IgD-negative memory B cell (primary cell): Measurements from ENCODE around the gene VAMP4. TPM values are rescaled to one million over a fixed set of nuclear protein-coding genes. Genes with fewer than 3 reads are reported as not detected.

Experiments
- H3K27ac Mint-ChIP-seq, 3 donors: one replicate each; pipeline ENCODE4 v1.8.0; 2020 to 2022; ENCODE audit warnings: mild to moderate bottlenecking in 3 of 3, mixed read lengths in 3 of 3, moderate library complexity in 1 of 3
- H3K27me3 Mint-ChIP-seq: one replicate; pipeline ENCODE4 v1.8.0; 2021; ENCODE audit warnings: mixed read lengths
- H3K36me3 Mint-ChIP-seq: one replicate; pipeline ENCODE4 v1.8.0; 2020; ENCODE audit warnings: mild to moderate bottlenecking, mixed read lengths
- H3K4me1 Mint-ChIP-seq, 3 donors: one replicate each; pipeline ENCODE4 v1.8.0; 2020 to 2022; ENCODE audit warnings: mixed read lengths in 3 of 3, mild to moderate bottlenecking in 1 of 3
- H3K4me3 Mint-ChIP-seq, 4 donors: one replicate each; pipeline ENCODE4 v1.8.0; 2020 to 2022; ENCODE audit warnings: mild to moderate bottlenecking in 4 of 4, mixed read lengths in 4 of 4, moderate library complexity in 3 of 4
- H3K9me3 Mint-ChIP-seq, 3 donors: one replicate each; pipeline ENCODE4 v1.8.0; 2020 to 2021; ENCODE audit warnings: mixed read lengths in 3 of 3, mild to moderate bottlenecking in 1 of 3
- polyA plus RNA-seq: library from polyadenylated mRNA; unstranded; fragments of 300-500 nt; fragmentation: Illumina TruSeq; gene quantifications from one replicate; pipeline ENCODE4 v1.2.3, GENCODE V29; 2021

Gene VAMP4
- polyA plus RNA-seq, 1 donor from 2014 or later: 19.5 TPM

GRCh38 chr1:171654942-171655745 lies 86.7 kb downstream of the VAMP4 start:
- Mint-ChIP-seq H3K9me3 (no peaks in the 10 kb centered on the region), H3K4me1 (peaks cover 0 to 9% (median 4%) of the 10 kb centered on the region in 3 donors), H3K27me3 (peaks cover 31% of the 10 kb centered on the region), H3K27ac (peak overlapping the region in 1 of 3 donors; percentile 84), H3K36me3 (no peaks in the 10 kb centered on the region), H3K4me3 (peak overlapping the region in 1 of 4 donors; percentile 83)

GRCh38 chr1:171654201-171654941 lies 87.5 kb downstream of the VAMP4 start:
- Mint-ChIP-seq H3K4me1 (peaks cover 0 to 9% (median 4%) of the 10 kb centered on the region in 3 donors), H3K9me3 (no peaks in the 10 kb centered on the region), H3K36me3 (no peaks in the 10 kb centered on the region), H3K4me3 (no peak overlapping the region), H3K27ac (no peak overlapping the region), H3K27me3 (peaks cover 32% of the 10 kb centered on the region)

GRCh38 chr1:171653796-171654195 lies 88.1 kb downstream of the VAMP4 start:
- Mint-ChIP-seq H3K9me3 (no peaks in the 10 kb centered on the region), H3K36me3 (no peaks in the 10 kb centered on the region), H3K27me3 (peaks cover 32% of the 10 kb centered on the region), H3K27ac (no peak overlapping the region), H3K4me3 (no peak overlapping the region), H3K4me1 (peaks cover 0 to 9% (median 4%) of the 10 kb centered on the region in 3 donors)

GRCh38 chr1:171652234-171652822 lies 89.5 kb downstream of the VAMP4 start, which contains the start of gene MYOC:
Gene MYOC (minus strand): TSS chr1:171652688. CDS start chr1:171652611, 77 bp downstream.
- Mint-ChIP-seq H3K36me3 (no peaks in the 10 kb centered on the region), H3K27me3 (peaks cover 33% of the 10 kb centered on the region), H3K9me3 (no peaks in the 10 kb centered on the region), H3K4me3 (no peak within 1 kb of the TSS), H3K4me1 (peaks cover 0 to 9% (median 4%) of the 10 kb centered on the region in 3 donors), H3K27ac (no peak within 1 kb of the TSS)

Other genes starting within 250 kb of the VAMP4 start
- 0.14 TPM for gene MYOCOS, start 119.8 kb downstream of the VAMP4 start, polyA plus RNA-seq
- gene MYOC, start 89.4 kb downstream of the VAMP4 start, polyA plus RNA-seq: not detected
- gene METTL13, start 39.6 kb upstream of the VAMP4 start, polyA plus RNA-seq: 33.6 TPM
- 0.39 TPM for gene DNM3, start 99.4 kb upstream of the VAMP4 start, polyA plus RNA-seq